Measurements from ENCODE around the gene GMEB2.
"Not testable (repeated sequence)": the region's sequence is repeated elsewhere in the genome, so short reads cannot be mapped to it uniquely, and the experiment has no call there.

The GMEB2 gene

GRCh38 chr20:63657260-63657936 is 30.5 kb upstream of the GMEB2 start:
- peak in 1 of 56 donors; percentile 50 for DNase-seq

GRCh38 chr20:63656451-63656850 is 29.6 kb upstream of the GMEB2 start:
- DNase-seq, result no peak

GRCh38 chr20:63655249-63655648 is 28.3 kb upstream of the GMEB2 start:
- DNase-seq, result no peak

- no peak for DNase-seq
Observed at GRCh38 chr20:63653974-63654668, 27.2 kb upstream of the GMEB2 start.

- DNase-seq, result peak in 53 of 56 donors; percentile 19 to 93 (median 78)
Observed at GRCh38 chr20:63653041-63653973, 26.4 kb upstream of the GMEB2 start, which contains the start of gene STMN3. STMN3 (minus strand) TSS chr20:63653424; CDS start chr20:63653345, 79 bp downstream.

GRCh38 chr20:63652192-63652980 is 25.5 kb upstream of the GMEB2 start:
- DNase-seq, result peak in 3 of 56 donors; percentile 29 to 52 (median 35)

DNA sequence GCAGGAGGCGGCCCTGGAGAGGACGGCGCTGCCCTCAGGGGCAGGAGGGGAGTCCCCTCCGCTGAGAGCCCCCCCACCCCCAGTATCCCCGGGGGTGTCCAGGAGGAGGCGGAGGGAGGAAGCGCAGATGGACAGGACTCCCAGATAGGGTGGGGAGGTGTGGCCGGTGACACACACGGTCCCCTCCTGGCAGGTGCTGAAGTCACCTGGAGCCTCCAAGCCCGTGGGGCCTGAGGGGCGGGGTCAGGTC is 25.0 kb upstream of the GMEB2 start:
- DNase-seq, result no peak

GRCh38 chr20:63650486-63650885 is 23.6 kb upstream of the GMEB2 start:
- DNase-seq, result not testable (repeated sequence)

DNA sequence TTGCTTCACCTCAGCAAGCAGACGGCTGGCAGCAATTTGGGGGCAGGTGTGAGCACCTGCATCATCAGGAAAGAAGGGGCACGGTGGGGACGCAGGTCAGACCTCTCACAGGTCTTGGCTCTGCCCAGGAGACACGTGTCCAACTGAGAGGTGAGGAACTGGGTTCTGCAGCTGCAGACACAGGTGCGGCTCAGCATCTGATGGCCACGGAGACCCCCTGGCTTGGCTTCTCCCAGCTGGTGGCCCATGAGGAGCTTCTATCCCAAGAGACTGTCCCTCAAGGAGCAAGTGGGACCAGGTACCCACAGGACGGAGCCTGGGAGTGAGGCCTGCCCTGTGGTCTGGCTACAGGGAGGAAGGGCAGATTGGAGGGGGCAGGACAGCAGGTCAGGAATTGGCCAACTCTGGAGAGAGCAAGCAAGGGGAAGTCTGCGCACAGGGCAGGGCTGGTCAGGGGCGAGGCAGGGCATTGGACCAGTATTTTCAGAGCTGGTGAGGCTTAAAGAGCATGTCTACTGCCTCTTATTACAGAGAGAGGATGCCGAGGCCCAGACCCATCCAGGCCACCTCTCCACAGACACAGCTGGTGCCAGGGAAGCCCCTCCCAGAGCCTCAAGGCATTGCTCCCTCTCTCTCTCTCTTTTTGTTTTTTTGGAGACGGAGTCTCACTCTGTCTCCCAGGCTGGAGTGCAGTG is 22.1 kb upstream of the GMEB2 start:
- DNase-seq, result no peak

DNA sequence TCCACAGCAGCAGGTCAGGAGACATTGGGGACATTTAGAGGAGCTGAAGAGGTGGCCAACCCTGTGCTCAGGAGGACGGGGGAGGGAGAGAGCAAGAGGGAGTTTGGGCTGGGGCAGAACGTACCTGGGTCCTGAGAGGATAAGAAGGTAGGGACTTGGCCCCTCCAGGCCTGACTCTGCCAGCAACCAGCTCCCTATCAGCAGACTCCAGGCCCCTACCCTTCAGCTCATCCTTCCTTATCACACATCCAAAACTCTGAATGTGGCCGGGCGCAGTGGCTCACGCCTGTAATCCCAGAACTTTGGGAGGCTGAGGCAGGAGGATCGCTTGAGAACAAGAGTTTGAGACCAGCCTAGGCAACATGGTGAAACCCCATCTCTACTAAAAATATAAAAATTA is 21.3 kb upstream of the GMEB2 start:
- no peak for DNase-seq

DNA sequence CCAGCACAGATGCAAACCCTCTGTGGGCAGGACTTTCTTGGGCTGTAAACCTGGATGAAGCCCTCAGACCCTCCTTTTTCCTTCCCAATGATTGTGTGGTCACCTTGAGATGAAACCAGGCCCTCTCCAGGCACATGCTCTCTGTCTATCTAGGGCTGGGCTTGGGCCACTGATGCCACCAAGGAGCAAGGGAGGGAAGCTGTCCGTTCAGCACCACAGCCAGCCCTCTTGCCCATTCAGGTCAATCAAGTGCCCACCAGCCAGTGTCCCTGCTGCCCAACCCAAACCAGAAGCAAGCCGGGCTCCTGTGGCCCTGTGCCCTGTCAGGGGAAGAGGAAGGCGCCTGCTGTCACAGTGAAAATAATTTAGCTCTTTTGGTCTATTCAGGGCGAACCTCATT is 18.3 kb upstream of the GMEB2 start:
- DNase-seq, result no peak

DNA sequence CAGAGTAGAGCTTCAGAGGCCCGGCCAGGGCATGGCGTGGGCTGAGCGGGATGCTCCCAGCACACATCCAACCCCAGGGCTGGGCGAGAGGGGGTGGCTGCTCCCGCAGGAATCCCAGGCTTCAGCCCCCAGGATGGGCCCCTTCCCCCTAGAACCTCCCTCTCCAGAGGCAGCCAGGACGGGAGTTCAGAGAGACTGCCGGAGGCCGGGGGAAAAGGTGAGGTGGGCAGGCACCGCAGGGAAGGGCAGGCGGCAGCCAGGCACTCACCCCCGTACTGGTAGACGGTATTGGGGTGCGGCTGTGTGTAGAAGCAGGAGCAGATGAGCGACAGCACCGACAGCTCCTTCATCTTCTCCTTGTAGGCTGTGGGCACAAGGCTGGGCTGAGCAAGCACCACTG is 17.0 kb upstream of the GMEB2 start:
- DNase-seq, result no peak

DNA sequence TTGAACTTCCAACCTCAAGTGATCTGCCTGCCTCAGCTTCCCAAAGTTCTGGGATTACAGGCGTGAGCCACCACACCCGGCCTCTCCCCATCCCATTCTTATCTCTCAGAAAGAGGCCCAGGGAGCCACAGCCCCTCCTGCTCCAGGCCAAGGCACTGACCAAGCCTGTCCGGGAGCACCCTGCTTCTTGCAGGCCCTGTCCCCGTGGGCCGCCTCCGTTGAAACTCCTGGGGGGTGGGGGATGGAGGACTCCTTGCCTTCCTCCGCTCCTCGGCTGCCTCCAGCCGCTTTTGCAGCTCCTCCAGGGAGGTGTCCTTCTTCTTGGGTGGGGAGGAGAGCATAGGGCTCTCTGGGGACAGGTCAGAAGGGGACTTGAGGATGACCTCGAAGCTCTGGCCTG is 16.6 kb upstream of the GMEB2 start:
- no peak for DNase-seq

DNA sequence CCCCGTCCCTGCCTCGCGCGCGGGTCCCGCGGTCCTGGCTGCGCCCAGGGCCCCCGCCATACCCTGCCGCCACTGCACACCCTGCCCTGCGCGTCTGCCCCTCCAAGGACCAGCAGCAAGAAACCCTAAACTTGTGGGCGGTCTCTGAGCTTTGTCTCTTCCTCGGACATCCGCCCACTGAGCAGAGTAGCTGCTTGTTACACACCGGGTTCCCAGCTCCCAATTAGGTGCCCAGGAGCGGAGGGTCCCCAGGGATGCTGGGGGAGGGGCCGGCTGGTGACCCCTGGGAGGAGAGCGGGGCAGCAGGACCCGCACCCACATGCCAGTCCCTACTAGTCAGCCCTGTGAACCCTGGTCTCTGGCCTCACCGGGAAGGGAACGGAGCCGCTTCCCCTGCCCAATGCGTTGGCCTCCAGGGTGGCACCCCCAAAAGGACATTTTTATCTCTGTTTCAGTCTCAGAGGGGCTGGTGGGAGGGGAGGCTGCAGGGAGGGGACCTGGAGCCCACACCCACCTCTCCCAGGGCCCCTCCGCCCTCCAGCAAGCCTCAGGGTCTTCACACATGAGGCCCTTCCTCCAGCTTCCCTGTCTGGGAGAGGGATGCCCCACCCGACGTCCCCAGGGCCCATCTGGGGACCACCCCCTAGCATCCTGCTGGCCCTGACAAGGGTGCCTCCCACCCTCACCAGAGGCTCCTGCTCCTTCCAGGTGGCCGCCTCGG is 15.8 kb upstream of the GMEB2 start:
- no peak for DNase-seq

- peak; percentile 14 to 96 (median 84) for DNase-seq
Observed at GRCh38 chr20:63641792-63642523, 15.1 kb upstream of the GMEB2 start.

DNA sequence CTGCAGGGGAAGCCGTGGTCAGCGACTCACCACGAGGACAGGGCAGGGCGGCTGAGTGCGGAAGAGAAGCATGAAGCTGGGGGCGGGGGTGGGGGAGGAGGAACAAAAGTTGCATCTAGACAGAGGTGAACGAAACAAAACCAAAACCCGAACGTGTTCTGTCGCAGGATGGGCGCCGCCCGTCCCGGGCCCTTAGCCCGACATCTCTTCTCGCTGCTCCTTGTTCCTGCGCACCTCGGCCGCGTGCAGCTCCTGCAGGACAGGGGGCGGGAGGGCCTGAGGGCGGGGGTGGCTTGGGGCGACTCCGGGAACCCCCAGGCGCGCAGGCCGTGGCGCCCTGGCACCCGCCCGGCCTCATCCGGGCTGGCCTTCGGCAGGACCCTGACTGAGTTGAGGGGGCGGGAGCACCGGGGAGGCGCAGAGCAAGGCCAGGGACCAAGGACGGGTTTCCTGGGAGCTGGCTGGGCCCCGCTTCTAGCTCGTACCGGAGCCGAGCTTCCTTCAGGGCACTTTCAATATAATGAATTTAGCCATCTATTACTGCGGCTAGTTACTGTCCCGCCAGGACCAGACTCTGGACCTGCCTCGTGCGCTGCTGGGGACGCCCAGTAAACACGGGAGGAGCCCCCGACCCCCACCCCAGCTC is 14.4 kb upstream of the GMEB2 start:
- peak in 1 of 56 donors; percentile 54 for DNase-seq

GRCh38 chr20:63640686-63641085 is 13.8 kb upstream of the GMEB2 start:
- not testable (repeated sequence) for DNase-seq

DNA sequence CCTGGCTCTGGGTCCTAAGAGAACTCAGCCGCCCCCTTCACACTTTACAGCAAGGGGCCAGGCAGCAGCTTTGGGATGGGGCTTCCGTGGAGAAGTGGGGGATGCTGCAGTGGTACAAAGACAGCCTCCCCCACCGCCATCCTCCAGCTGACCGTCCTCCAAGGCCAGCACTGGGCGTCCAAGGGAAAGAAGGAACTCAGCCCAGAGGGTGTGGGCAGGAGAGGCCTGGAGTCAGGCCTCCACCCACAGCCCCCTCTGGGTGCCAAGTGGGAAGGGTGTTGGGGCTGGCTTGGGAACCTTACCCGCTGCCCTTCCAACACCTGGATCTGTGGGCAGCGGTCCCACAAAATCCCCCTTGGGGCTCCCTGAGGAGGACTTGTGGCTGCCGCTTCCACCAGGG is 13.2 kb upstream of the GMEB2 start:
- DNase-seq, result no peak
